AG09309 (cell line): ENCODE measurements around the gene USP9X.

Experiments
- DNase-seq: peaks from one replicate; pipeline ENCODE4 v3.0.0-alpha.2; 2010; ENCODE audit warnings: low read depth
- H3K4me3 ChIP-seq: 2 replicates; pipeline ENCODE4 v1.5.1; 2011; ENCODE audit warnings: mild to moderate bottlenecking, low read depth, low read length, moderate library complexity; ENCODE audit not compliant: control insufficient read depth
- TF ChIP-seq, protein P1 (sequence below): IDR thresholded peaks from 2 replicates; pipeline ENCODE4 v1.5.1; 2011; ENCODE audit warnings: mild to moderate bottlenecking, low read depth, low read length, inconsistent platforms; ENCODE audit not compliant: insufficient read depth, control insufficient read depth; ENCODE audit errors: missing control alignments

The USP9X gene

DNA sequence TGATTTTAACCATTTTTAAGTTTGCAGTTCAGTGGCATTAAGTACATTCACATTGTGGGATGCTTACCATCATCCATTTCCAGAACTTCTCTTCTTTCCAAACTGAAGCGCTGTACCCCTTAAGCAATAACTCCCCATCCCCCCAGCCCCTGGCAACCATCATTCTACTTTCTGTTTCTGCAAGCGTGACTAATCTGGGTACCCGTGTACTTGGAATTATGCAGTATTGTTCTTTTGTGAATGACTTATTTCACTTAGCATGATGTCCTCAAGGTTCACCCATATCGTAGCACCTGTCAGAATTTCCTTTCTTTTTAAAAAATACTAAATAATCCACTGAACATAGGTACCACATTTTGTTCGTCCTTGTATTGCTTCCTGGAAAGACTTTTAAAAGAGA, 32.9 kb downstream of the USP9X start:
- no peak overlapping the region for H3K4me3 ChIP-seq
- TF ChIP-seq, protein P1, sequence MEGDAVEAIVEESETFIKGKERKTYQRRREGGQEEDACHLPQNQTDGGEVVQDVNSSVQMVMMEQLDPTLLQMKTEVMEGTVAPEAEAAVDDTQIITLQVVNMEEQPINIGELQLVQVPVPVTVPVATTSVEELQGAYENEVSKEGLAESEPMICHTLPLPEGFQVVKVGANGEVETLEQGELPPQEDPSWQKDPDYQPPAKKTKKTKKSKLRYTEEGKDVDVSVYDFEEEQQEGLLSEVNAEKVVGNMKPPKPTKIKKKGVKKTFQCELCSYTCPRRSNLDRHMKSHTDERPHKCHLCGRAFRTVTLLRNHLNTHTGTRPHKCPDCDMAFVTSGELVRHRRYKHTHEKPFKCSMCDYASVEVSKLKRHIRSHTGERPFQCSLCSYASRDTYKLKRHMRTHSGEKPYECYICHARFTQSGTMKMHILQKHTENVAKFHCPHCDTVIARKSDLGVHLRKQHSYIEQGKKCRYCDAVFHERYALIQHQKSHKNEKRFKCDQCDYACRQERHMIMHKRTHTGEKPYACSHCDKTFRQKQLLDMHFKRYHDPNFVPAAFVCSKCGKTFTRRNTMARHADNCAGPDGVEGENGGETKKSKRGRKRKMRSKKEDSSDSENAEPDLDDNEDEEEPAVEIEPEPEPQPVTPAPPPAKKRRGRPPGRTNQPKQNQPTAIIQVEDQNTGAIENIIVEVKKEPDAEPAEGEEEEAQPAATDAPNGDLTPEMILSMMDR: no peak
- DNase-seq: no peak

- no peak overlapping the region for H3K4me3 ChIP-seq
- no peak for DNase-seq
- TF ChIP-seq, protein P1: no peak
Observed at GRCh38 chrX:41119803-41120202, 34.6 kb downstream of the USP9X start.

GRCh38 chrX:41121766-41122165, 36.5 kb downstream of the USP9X start:
- H3K4me3 ChIP-seq: no peak overlapping the region
- DNase-seq: no peak
- TF ChIP-seq, protein P1: no peak

- no peak for DNase-seq
- H3K4me3 ChIP-seq: no peak overlapping the region
- TF ChIP-seq, protein P1: no peak
Observed at GRCh38 chrX:41122664-41123257, 37.5 kb downstream of the USP9X start.

GRCh38 chrX:41127477-41128192, 42.4 kb downstream of the USP9X start:
- H3K4me3 ChIP-seq: no peak overlapping the region
- TF ChIP-seq, protein P1: no peak
- DNase-seq: no peak

- H3K4me3 ChIP-seq: no peak overlapping the region
- TF ChIP-seq, protein P1: no peak
- no peak for DNase-seq
Observed at GRCh38 chrX:41128955-41129354, 43.7 kb downstream of the USP9X start.

DNA sequence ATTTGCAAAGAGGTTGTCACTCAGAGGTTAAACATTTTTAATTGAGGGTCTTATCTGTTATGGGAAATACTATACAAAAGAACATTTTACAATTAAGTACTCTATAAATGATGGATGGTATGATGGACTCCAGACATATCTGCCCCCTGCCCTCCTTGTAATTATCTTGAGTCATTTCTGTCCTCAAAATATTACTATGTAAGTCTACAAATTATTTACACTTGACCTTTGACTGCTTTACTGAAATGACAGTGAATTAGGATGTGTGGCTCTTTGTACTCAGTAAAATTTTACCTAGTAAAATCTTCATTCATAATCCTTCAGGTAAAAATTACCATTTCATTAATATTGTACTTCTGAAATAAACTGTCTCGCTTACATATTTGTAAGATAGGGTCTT, 46.5 kb downstream of the USP9X start:
- no peak for DNase-seq
- H3K4me3 ChIP-seq: no peak overlapping the region
- TF ChIP-seq, protein P1: no peak
